GM12874 (cell line): ENCODE measurements around the gene TP53BP1.

Experiments
- CTCF ChIP-seq: IDR thresholded peaks from 2 replicates; pipeline ENCODE4 v1.5.1; 2011; ENCODE audit warnings: low read depth, mild to moderate bottlenecking, control low read depth, low read length, moderate library complexity; ENCODE audit not compliant: insufficient read depth

Gene TP53BP1

DNA sequence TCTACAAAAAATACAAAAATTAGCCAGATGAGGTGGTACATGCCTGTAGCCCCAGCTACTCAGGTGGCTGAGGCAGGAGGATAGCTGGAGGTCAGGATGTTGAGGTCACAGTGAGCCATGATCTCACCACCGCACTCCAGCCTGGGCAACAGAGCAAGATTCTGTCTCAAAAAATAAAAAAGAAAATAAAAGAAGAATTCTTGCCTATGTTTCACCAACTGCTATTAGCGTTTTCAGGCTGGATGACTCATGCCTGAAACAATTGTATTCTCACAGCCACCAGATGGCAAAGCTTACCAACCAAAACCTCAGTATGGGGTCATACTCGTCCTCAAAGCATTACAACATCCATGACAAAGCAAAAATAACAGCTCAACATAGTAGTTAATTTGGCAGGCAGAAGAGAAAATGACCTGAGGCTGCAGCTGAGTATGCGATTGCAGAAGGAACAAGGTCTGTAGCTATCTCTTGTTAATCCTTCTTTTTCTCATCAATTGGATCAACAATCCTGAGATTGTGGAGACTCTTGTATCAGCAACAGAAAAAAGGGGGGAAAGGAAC is 52.2 kb downstream of the TP53BP1 start:
- no peak for TF ChIP-seq CTCF

GRCh38 chr15:43439268-43439667 is 53.7 kb downstream of the TP53BP1 start:
- TF ChIP-seq CTCF = no peak

- no peak for TF ChIP-seq CTCF
These were observed 56.6 kb downstream of the TP53BP1 start for GRCh38 chr15:43436395-43436794.

DNA sequence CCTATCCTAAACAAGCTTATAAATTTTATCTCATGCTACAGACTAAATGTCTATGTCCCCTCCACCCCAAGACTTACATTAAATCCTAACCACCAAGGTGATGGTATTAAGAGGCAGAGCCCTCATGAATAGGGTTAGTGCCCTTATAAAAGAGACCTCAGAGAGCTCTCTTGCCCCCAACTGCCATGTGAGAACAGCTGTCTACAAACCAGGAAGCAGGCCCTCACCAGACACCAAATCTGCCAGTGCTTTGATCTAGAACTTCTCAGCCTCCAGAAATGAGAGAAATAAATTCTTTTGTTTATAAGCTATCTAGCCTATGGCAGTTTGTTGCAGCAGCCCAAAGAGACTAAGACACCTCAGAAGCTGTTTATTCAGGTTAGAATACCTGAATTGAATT is 58.5 kb downstream of the TP53BP1 start:
- TF ChIP-seq CTCF = no peak

DNA sequence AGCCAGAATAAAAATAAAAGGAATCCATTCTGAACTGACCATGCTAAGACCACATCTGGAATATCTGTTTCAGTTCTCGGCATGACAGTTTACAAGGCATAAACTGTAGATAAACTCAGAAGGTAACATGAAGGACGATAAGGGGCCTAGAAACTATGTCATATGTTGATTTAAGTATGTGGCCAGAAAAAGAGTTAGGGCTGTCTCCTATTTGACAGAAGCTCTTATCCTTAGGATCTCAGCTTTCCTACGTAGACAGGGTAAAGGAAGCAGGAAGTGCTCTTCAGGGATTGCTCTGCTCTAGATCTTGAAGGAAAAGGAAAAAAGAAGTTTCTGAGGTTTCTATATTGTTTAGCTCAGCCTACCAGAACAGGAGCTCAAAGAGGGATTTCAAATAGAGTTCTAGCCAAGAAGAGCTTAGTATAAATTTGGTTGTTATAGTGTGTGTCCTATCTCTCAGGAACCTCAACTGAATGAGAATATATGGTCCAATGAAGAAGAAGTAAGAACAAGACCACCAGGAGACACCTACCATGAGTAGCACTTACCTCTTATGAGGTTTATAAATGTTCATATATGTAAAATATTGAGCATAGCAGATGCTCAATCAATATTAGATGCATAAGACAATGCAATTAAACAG is 59.2 kb downstream of the TP53BP1 start:
- TF ChIP-seq CTCF = no peak

DNA sequence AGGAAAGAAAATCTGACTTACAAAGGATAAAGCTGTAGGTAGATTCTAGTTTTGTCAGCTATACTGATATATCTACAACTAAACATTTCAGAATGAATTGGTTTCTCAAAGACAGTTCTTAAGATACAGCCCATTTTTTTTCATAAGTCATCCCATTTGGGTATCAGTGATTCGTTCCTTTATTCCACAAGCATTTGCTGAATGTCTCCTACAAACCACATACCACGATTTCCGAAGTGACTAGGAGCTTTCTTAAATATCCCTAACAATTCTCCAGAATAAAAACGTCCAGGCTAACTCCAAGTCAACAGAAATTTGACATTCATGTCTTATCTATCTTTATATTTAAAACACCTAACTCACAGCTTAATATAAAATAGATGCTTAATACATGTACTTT is 59.8 kb downstream of the TP53BP1 start:
- TF ChIP-seq CTCF = no peak

- no peak for TF ChIP-seq CTCF
These were observed 63.3 kb downstream of the TP53BP1 start for GRCh38 chr15:43429687-43430086.
